Cortex of kidney (tissue), 1 donor: ENCODE data around the gene DEFB124.
"Not testable (repeated sequence)": the region's sequence is repeated elsewhere in the genome, so short reads cannot be mapped to it uniquely, and the experiment has no call there.

Experiments
- DNase-seq: peaks from one replicate; lab custom pipeline; 2025; lab: John Stamatoyannopoulos, UW

Gene DEFB124

DNA sequence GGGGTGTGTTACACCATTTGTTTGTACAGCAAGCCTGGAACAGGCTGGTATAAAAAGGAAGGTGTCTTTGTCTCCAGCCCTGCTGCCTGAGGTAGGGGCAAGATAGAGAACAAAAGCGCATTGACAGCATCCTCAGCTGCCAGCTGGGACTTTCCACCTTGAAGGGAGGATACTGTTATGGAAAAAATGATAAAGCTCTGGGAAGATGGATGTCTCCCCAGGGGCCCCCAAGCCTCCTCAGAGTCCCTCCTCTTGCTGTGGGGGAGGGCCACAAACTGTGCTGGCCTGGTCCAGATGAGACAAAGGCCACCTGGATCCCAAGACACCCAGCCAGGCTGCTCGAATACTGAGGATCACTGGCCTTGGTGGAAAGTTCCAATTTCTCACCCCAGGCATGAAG is 13.2 kb upstream of the DEFB124 start:
- no peak for DNase-seq

DNA sequence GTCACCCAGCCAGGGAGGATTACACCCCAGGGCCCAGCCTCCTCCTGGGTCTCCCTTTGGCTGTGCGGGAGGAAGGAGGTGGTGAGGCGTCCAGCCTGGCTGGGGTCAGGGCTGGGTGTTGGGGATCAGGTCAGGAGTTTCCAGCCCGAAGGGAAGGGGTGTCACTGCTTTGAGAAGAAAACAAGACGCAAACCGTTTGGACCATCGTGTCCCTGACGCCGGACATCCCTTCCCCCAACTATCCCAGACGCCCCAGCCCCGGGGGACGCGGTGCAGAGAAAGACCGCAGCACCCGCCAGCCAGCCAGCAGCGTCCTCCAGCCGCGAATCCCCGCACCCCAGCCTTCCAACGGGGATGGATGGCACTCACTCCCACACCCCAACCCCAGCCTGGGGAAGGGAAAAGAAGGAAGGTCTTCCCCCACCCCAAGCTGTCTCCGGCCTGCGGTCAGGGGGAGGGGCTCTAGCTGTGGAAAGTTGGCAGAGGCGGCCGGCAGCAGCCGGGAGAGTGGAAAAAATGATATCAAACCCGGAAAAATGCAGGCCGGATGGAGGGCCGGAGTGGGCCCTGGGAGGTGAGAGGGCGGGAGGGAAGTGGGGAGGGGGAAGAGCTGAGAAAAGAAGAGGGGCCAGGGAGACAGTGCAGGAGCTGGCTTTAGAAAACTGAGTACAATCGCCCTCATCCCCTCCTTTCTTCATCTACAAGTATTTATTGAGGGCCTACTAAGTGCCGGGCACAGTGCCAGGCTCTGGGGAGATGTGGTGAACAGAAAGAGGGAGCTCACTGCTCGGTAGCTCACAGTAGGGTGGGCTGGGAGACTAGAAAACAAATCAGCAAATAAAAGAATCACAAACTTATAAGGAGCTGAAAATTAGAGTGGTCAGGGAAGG is 10.8 kb upstream of the DEFB124 start:
- DNase-seq, result no peak

DNA sequence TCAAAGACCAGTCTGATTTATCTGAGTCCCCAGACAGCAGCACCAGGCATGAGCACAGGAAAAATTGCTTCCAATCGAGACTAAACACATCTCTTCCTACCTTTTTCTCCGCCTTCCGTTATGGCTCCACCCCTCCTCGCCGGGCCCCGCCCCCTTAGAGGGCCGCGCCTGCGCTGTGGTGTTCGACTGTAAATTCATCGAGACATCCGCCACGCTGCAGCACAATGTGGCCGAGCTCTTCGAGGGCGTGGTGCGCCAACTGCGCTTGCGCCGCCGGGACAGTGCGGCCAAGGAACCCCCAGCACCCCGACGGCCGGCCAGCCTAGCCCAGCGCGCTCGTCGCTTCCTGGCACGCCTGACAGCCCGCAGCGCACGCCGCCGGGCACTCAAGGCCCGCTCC is 9.1 kb upstream of the DEFB124 start:
- no peak for DNase-seq

DNA sequence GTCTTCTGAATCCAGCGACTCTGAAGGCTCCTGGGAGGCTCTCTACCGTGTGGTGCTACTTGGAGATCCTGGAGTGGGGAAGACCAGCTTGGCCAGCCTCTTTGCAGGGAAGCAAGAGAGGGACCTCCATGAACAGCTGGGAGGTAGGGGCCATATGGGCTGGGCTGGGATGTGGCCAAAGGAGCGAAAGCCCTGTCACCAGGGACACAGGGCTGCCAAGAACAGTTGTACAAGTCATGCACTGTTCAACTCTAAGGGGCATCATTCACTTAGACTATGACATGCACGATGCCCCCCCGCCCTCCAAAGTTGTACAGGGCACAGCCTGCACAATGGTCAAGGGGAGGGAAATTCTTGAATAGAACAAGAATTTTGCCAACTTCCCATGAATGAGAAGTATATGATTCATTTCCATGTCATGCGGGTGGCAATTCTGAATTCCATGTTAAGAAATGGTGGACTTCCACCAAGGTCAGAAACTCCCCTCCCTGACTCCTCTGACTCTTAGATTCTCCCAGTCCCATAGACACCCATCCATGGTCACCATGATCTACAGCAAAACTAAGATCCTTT is 1.8 kb upstream of the DEFB124 start:
- DNase-seq, result no peak

DNA sequence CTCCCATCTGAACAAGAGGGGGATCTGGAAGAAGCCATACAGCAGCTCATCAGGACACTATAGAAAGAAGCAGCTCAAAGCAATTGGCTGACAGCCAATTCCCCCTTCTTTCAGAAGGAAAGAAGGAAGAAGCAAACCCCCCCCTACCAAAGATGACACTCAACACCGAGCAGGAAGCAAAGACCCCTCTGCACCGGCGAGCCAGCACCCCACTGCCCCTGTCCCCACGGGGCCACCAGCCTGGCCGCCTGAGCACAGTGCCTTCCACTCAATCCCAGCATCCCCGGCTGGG is 1.3 kb upstream of the DEFB124 start:
- DNase-seq, result no peak

DNA sequence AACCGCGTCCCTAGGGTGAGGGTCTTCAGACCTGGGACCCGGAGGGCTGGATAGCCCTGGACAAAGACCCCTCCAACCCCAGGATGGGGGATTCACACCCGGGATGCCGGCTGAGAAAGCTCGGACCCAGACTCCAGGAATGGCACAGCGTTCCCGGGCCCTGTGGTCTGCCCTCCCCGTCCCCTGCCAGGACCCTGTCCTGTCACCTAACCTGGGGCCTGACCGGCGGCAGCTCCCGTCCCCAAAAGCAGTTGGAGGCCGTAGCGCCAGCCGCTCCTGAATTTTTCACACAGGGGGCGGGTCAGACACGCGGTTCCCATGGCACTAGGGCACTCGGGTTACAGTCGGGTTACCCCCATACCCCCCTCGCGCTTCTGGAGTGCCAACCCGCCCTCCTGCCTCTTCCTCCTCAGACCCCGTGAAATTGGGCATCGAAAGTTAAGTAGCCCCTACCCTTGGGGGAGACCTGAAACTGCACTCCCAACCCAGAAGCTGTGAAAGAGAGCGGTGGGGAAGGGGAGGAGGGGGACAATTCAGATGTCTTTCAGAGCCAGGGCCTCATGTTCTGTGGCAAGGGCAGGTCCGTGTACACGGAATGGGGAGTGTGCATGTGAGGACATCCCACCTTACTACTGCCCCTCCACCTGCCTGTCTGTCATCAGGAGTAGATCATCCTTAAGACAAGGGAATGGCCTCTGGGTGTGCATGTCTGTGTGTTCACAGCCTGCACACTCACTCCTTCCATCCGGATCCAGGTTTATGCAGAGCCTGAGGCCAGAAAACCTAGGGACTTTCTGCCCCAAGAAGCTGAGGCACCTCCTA is 756 bp upstream of the DEFB124 start:
- DNase-seq, result no peak

DNA sequence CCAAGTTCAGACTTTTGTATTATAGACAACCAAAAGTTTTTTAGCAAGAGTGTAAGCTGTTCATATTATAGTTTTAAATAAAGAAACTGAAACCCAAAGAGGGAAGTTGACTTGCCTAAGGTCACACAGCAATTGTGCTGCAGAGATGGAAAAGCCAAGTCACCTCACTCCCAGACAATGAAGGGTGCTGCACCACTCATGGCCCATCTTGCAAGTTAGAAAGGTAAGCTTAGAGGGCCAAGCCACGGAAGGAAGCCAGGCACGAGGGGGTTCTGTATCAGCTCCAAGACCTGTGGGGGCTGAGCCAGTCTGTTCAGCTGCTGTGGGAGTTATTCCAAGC is 860 bp downstream of the DEFB124 start:
- no peak for DNase-seq

DNA sequence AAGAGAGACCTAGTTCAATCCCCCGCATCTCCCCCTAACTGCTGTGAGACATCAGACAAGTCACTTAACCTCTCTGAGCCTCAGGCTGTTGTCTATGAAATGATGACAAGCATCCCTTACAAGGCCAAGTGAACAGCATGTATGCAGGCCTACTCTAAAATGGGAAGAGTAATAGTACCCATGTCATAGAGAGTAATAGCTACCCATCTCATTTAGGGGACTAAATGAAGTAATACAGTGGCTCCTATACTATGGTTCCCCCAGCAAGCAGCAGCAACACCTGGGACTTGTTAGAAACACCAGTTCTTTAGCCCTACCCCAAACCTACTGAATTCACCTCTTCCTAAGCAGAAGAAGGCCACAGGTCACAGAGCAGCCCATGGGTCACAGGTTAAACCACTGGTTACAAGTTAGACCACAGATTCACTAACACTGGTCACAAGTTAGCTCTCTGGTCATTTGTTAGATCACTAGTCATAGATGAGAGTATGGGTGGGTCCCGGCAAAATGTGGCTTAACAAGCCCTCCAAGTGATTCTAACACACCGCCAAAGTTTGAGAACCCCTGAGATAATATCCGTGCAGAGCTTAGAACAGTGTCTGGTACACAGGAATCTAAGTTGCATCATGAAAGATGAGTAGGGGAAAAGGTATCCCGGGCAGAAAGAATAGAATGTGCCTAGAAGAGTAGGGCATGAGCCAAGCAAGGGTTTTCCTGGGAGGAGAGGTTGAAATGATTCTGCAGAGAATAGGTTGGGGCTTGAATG is 1.4 kb downstream of the DEFB124 start:
- DNase-seq, result no peak

DNA sequence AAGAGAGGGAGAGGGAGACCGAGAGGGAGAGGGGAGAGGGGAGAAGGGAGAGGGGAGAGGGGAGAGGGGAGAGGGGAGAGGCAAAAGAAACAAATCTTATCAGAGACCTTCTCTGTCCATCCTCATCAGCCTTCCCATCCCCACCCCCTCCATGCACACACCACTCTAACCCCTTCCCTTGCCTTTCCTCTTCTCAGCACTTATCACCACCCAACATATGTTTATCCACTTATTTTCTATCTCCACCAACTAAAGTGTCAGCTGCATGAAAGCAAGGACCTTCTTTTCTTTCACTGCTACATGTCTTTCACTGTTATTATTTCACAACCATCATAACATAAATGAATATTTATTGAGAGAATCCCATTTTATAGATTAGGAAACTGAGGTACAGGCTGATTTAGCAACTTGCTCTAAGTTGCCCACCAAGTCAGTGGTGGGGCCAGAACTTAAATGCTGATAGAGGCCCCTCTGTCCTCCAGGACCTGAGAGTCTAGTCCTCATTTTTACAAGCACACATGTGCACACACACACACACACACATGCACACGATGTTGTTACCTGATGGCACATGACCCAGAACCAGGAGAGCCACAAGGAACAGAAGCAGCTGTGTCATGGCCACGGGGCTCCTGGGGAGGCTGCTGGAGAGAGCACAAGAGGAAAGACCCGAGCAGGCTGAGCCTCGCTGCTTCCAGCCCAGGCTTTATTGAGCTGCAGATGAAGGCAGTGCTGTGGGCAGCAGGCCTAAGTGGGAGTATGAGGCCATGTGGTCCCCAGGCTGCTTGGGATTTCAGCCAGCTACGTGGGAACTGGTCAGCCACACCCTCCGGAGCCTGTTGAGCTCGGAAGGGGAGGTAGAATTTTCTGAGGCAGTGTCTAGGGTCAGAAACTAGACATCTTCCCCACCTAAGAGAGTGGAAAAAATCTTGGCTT is 2.3 kb downstream of the DEFB124 start:
- DNase-seq, result no peak

DNA sequence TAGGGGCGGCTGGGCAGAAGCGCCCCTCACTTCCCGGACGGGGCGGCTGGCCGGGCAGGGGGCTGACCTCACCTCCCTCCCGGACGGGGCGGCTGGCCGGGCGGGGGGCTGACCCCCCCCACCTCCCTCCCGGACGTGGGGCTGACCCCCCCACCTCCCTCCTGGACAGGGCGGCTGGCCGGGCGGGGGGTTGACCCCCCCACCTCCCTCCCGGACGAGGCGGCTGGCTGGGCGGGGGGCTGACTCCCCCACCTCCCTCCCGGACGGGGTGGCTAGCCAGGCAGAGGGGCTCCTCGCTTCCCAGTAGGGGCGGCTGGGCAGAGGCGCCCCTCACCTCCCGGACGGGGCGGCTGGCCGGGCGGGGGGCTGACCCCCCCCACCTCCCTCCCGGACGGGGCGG is 4.0 kb downstream of the DEFB124 start:
- not testable (repeated sequence) for DNase-seq

DNA sequence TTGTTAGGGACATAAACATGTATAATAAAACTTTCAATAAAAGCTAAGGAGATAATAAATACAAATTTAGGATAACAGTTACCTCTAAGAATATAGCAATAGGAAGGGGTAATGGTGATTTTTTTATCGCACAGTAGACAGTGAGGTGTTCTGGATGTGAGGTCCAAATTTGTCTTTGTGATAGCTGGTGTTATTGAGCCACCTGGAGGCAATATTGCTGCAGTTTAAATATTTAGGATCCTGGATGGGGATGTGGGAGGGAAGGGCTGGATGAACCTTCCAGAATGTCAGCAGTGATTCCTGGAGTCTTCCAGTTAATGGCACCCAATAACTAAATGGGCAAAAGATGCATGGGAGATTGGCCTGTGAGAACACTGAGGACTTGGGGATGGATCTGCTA is 20.6 kb downstream of the DEFB124 start:
- DNase-seq, result no peak

DNA sequence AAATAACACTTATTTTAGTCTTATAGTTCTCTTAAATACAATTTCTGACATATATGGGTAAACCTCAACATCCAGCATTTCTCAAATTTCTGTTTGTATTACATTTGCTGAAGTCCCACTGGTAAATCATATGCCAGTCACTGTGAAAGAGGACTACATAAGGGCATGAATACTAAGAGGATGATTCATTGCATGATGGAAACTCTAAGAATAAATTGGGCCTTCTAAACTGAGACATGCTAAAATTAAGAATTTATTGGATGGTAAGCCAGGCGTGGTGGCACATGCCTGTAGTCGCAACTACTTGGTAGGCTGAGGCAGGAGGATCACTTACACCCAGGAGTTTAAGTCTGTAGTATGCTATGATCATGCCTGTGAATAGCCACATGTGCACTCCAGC is 22.4 kb downstream of the DEFB124 start:
- DNase-seq, result no peak

DNA sequence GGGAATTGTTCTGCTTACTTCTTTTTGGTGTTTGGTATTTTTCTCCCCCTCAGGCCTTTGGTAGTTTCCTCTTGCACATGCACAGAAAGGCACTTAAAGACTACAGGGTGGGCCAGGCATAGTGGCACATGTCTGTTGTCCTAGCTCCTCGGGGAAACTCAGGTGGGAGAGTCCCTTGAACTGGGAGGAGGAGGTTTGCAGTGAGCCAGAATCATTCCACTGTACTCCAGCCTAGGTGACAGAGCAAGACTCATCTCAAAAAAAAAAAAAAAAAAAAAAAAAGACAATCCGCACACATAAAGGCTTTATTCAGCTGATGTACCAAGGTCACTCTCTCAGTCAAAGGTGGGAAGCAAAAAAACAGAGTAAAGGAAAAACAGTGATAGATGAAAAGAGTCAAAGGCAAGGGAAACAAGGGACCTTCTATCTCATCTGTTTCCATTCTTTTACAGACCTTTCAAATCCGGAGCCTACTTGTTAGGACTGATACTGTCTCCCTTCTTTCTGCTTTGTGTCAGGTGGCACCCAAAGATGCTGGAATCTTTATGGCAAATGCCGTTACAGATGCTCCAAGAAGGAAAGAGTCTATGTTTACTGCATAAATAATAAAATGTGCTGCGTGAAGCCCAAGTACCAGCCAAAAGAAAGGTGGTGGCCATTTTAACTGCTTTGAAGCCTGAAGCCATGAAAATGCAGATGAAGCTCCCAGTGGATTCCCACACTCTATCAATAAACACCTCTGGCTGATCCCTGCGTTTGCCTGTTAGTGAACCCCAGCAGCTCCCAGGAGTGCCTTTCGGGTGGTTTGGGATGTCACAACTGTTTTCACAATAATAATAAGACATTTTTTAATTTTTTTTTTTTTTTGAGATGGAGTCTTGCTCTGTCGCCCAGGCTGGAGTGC is 25.2 kb downstream of the DEFB124 start:
- no peak for DNase-seq

DNA sequence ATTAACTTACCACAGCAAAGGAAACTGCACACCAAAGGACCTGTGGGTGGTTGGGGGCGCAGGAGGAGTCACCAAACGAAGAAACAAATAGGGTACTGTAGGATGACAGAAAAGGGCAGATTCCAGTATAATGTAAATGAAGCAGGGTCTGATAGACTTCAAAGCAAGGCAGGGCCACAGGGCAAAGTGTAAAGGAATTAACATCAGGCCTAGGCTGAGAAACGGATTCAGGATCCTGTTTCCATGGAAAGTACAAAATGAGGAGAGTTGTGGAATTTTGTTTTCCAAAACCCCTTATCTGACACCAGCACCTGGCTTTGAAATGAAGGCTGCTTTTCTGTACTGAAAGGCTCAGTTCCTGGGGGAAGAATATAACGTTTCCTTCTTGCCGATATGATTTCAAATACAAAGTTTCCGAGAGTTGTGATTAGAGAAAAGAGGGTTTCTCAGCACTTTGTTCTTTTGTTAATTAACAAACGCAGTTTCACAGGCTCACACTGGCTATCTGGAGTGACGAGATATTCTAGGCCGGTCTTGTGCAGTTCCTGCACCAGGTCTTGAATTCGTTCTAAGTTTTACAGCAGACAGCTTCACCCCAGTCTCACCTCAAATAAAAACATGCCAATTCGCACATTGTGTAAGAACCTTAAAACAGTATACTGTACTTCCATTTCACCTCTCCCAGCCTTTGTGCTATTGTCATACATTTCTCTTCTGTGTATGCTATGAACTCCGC is 28.7 kb downstream of the DEFB124 start:
- no peak for DNase-seq

DNA sequence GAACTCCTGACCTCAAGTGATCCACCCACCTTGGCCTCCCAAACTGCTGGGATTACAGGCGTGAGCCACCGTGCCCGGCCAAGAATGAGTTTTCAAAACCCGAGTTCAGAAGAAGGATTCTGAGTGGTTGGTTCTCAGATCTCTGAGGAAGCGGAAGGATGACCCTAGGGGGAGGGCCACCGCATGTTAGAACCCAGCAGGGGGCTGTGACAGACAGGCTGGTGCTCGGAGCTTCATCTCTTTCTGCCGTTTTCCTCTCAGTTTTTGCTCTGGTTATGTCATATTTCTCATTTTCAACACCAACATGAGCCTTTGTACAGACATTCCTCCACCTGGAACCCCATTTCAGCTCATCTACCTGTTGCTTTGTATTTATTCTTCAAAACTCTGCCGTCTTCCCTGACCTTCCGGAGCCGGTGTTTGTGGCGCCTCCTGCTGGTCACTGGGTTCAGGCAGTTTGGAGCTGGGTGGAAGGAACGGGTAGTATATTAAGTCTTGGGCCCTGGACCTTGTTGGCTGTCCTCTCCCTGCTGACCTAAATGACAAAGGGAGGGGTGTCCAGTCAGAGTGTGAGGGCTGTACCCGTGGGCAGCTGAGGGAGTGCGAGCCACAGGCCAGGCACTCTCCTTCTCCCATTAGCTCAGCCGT is 34.8 kb downstream of the DEFB124 start, which contains the start of gene DEFB123:
Gene DEFB123, plus strand, starts transcription at position 621 of the 648 bp plus-strand sequence. CDS start 67 bp downstream, outside the sequence.
- DNase-seq, result no peak

DNA sequence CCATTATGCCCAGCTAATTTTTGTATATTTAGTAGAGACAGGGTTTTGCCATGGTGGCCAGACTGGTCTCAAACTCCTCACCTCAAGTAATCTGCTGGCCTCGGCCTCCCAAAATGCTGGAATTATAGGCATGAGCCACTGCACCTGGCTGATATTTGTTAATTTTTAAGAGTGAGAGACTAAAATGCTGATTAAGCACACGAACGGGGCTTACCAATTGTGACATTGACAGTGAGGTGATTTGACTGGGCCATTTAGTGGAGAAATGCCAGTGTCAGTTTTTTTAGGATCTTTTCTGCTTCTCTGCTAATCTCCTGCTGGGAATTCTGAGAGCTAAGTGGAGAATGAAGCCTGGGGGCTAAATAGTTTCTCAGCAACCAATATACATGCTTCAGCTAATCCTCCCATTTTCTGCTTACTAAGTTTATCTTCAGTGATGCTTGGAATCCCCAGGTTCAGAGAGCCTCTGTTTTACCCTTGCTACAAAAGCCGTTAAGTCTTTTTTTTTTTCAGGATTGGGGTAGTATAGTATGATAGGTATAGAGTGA is 44.3 kb downstream of the DEFB124 start:
- no peak for DNase-seq

DNA sequence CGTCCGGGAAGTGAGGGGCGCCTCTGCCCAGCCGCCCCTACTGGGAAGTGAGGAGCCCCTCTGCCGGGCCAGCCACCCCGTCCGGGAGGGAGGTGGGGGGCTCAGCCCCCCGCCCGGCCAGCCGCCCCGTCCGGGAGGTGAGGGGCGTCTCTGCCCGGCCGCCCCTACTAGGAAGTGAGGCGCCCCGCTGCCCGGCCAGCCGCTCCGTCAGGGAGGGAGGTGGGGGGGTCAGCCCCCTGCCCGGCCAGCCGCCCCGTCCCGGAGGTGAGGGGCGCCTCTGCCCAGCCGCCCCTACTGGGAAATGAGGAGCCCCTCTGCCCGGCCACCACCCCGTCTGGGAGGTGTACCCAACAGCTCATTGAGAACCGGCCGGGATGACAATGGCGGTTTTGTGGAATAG is 47.4 kb downstream of the DEFB124 start:
- DNase-seq, result not testable (repeated sequence)

DNA sequence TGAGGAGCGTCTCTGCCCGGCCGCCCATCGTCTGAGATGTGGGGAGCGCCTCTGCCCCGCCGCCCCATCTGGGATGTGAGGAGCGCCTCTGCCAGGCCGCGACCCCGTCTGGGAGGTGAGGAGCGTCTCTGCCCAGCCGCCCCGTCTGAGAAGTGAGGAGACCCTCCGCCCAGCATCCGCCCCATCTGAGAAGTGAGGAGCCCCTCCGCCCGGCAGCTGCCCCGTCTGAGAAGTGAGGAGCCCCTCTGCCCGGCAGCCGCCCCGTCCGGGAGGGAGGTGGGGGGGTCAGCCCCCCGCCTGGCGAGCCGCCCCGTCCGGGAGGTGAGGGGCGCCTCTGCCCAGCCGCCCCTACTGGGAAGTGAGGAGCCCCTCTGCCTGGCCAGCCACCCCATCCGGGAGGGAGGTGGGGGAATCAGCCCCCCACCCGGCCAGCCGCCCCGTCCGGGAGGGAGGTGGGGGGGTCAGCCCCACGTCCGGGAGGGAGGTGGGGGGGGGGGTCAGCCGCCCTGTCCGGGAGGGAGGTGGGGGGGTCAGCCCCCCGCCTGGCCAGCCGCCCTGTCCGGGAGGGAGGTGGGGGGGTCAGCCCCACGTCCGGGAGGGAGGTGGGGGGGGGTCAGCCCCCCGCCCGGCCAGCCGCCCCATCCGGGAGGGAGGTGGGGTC is 47.9 kb downstream of the DEFB124 start:
- not testable (repeated sequence) for DNase-seq
